GM21360 (cell line): ENCODE measurements around the gene SFRP5.

Experiments used
- ATAC-seq: cut with Tn5 transposase; IDR thresholded peaks from one replicate; pipeline ENCODE4 v1.9.1; 2021; ENCODE audit warnings: mild to moderate bottlenecking, moderate library complexity; ENCODE audit not compliant: unreplicated experiment

Gene SFRP5

DNA sequence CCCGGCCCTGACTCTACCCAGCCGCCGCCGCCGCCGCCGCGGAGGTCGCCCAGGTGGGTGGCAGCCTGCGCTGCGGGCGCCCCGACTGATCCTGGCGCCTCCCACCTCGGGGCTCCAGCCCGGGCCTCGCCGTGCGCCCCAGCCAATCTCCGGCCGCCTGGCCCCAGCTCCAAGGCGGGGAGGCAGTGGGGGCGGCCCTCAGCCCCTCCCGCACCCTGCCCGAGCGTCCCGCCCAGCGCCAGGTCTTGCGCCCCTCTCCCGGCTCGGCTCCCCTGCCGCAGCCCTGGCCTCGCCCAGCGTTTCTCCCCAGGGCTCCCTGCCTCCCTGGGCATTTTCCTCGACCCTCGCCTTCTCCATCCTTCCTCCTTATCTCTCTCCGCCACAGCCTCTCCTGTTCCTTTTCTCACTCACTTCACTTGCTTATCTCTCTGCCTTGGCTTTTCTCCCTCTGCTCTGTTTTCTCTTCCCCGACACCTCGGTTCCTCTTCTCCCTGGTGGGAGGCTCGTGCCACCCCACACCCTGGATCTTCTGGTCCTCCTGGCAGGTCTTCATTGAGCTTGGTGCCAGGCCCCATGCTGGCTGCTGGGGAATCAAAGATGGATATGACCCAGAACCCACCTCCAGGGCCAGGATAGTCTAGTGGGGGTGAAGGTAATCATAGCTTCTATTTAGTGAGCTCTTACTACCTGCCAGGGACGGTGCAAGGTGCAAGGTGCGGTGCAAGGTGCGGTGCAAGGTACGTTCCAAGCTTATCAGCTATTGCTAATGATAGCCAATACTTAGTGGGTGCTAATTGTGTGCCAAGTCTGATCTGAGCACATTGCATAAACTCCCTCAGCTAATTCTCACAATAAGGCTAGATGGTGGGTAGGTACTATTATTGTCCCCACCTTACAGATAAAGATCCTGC is at the start of gene SFRP5:
TSS of gene SFRP5 (minus strand) at position 87 of the 911 bp plus-strand sequence. CDS start 166 bp downstream, outside the sequence.
- no peak for ATAC-seq

DNA sequence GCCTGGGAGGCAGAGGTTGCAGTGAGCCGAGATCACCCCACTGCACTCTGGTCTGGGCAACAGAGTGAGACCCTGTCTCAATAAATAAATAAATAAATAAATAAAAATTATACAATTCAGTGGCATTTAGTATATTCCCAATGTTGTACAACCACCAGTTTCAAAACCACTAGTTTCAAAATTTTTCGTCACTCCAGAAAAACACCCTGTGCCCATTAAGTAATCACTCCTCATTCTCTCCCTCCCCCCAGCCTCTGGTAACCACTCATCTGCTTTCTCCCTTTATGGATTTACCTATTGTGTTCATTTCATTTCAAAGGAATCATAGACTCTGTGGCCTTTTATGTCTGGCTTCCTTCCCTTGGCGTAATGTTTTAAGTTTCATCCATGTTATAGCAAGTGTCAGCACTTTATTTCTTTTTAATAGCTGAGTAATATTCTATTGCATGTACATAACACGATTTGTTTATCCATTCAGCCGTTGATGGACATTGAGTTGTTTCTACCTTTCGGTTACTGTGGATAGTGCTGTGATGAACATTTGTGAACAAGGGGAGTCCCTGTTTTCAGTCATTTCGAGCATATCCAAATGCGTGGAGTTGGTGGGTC is 48.4 kb upstream of the SFRP5 start:
- no peak for ATAC-seq

GRCh38 chr10:97818572-97818971 is 46.8 kb upstream of the SFRP5 start:
- no peak for ATAC-seq

- no peak for ATAC-seq
These were observed 44.8 kb upstream of the SFRP5 start for GRCh38 chr10:97816609-97817008.

DNA sequence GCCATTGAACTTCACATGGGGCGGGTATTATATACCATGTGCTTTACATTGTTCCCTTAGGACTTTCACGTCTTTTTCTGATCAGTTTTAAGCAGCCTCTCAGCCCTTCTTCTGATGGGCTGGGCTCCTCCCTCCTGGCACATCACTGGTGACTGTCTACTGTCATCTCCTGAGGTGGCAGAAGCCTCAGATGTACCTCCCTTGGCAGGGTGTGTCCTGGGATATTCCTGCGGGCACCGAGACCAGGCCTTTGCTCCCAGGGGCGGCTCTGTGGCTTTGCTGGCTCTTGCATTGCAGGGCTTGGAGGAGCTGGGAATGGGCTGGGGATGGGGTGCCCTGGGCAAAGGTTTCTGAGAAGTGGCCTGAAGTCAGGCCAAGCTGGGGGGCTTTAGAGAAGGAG is 43.2 kb upstream of the SFRP5 start:
- ATAC-seq, result no peak

GRCh38 chr10:97813311-97813710 is 41.5 kb upstream of the SFRP5 start:
- ATAC-seq, result no peak

DNA sequence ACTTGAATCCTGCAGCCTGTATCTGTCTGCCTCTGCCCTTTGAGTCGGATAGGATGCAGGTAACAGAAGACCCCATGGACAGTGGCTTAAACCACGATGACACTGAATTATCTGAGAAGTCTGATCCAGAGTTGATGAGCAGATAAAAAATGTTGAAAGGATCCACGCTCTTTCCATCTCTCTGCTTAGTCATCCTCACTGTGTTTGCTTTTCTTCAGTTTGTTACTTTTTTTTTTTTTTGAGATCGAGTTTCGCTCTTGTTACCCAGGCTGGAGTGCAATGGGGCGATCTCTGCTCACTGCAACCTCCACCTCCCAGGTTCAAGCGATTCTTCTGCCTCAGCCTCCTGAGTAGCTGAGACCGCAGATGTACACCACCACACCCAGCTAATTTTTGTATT is 40.9 kb upstream of the SFRP5 start:
- no peak for ATAC-seq

DNA sequence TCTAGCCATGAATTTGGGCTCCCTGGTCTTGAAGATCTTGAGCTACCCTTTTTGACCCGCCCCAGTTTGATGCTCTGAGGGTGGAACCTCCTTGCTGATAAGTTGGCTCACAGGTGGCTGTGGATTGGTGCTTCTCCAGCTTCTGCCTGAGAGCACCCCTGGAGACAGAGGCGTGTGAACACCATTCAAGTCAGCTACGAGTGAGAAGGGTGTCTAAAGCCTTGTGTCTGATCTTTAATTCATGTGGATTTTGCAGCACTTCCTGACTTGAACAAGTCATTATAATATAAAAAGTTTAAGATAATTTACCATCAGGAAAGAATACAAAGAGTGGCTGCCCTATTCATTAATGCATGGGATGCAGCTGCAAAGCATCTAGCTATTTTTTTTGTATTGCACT is 40.2 kb upstream of the SFRP5 start:
- no peak for ATAC-seq

- ATAC-seq, result no peak
These were observed 38.6 kb upstream of the SFRP5 start for GRCh38 chr10:97810446-97810845.

GRCh38 chr10:97805949-97806348 is 34.1 kb upstream of the SFRP5 start:
- ATAC-seq, result no peak

- ATAC-seq, result no peak
These were observed 33.5 kb upstream of the SFRP5 start for GRCh38 chr10:97805096-97805884.

GRCh38 chr10:97801422-97801821 is 29.6 kb upstream of the SFRP5 start:
- ATAC-seq, result no peak

- no peak for ATAC-seq
These were observed 28.7 kb upstream of the SFRP5 start for GRCh38 chr10:97800474-97800873.

- ATAC-seq, result no peak
These were observed 27.3 kb upstream of the SFRP5 start for GRCh38 chr10:97798958-97799610.

DNA sequence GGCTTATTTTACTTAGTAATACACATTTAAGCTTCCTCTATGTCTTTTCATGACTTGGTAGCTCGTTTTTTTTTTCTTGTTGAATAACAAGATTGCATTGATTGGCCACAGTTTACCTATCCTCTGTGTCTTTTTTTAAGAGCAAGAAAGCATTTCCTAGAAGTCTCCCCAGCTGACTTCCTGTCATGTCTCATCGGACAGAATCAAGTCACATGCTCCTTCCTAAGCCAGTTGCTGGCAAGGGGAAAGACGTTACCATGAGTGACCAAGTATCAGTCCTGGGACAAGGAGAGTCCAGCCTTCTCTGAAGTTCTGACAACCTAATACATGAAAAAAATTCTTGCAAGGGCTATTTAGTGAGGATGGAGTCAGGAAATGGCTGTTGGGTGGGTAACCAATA is 24.9 kb upstream of the SFRP5 start:
- no peak for ATAC-seq

- ATAC-seq, result no peak
These were observed 24.1 kb upstream of the SFRP5 start for GRCh38 chr10:97795886-97796285.

- no peak for ATAC-seq
These were observed 20.3 kb upstream of the SFRP5 start for GRCh38 chr10:97791824-97792721.

GRCh38 chr10:97789770-97790397 is 18.1 kb upstream of the SFRP5 start:
- no peak for ATAC-seq
